ENCODE data around the gene HPGD.

The HPGD gene

GRCh38 chr4:174555789-174556630 lies 33.7 kb upstream of the HPGD start:
- no peak for TF ChIP-seq CTCF (IDR thresholded peaks at IDR 0.05; ENCODE audit: low read depth, low read length)
- Histone ChIP-seq H3K9me3 (ENCODE audit: severe bottlenecking) (no peaks in the 10 kb centered on the region), H3K36me3 (no peaks in the 10 kb centered on the region), H3K4me3 (ENCODE audit: low read depth, low read length) (no peak overlapping the region), H3K27ac (no peak overlapping the region), H3K27me3 (ENCODE audit: insufficient read depth, low read depth, severe bottlenecking) (no peaks in the 10 kb centered on the region)
- DNase-seq: no peak

GRCh38 chr4:174554231-174554728 lies 32.0 kb upstream of the HPGD start:
- DNase-seq: no peak
- H3K4me3 ChIP-seq (ENCODE audit: low read depth, low read length): no peak overlapping the region
- TF ChIP-seq CTCF (IDR thresholded peaks at IDR 0.05; ENCODE audit: low read depth, low read length): no peak
- H3K36me3 ChIP-seq: no peaks in the 10 kb centered on the region
- H3K9me3 ChIP-seq (ENCODE audit: severe bottlenecking): no peaks in the 10 kb centered on the region
- no peak overlapping the region for H3K27ac ChIP-seq
- no peaks in the 10 kb centered on the region for H3K27me3 ChIP-seq (ENCODE audit: insufficient read depth, low read depth, severe bottlenecking)

GRCh38 chr4:174553828-174554227 lies 31.5 kb upstream of the HPGD start:
- TF ChIP-seq CTCF (IDR thresholded peaks at IDR 0.05; ENCODE audit: low read depth, low read length): no peak
- Histone ChIP-seq H3K27ac (no peak overlapping the region), H3K4me3 (ENCODE audit: low read depth, low read length) (no peak overlapping the region), H3K36me3 (no peaks in the 10 kb centered on the region), H3K9me3 (ENCODE audit: severe bottlenecking) (no peaks in the 10 kb centered on the region), H3K27me3 (ENCODE audit: insufficient read depth, low read depth, severe bottlenecking) (no peaks in the 10 kb centered on the region)
- DNase-seq: no peak

- TF ChIP-seq CTCF (IDR thresholded peaks at IDR 0.05; ENCODE audit: low read depth, low read length): no peak
- no peaks in the 10 kb centered on the region for H3K27me3 ChIP-seq (ENCODE audit: insufficient read depth, low read depth, severe bottlenecking)
- H3K27ac ChIP-seq: no peak overlapping the region
- H3K4me3 ChIP-seq (ENCODE audit: low read depth, low read length): no peak overlapping the region
- DNase-seq: no peak
- no peaks in the 10 kb centered on the region for H3K36me3 ChIP-seq
- no peaks in the 10 kb centered on the region for H3K9me3 ChIP-seq (ENCODE audit: severe bottlenecking)
Observed at GRCh38 chr4:174553031-174553430, 30.7 kb upstream of the HPGD start.

- TF ChIP-seq CTCF (IDR thresholded peaks at IDR 0.05; ENCODE audit: low read depth, low read length): no peak
- no peaks in the 10 kb centered on the region for H3K9me3 ChIP-seq (ENCODE audit: severe bottlenecking)
- no peak overlapping the region for H3K27ac ChIP-seq
Observed at GRCh38 chr4:174550541-174550940, 28.3 kb upstream of the HPGD start.

More at GRCh38 chr4:174550541-174550940, 28.3 kb upstream of the HPGD start:
- H3K27me3 ChIP-seq (ENCODE audit: insufficient read depth, low read depth, severe bottlenecking): no peaks in the 10 kb centered on the region
- H3K4me3 ChIP-seq (ENCODE audit: low read depth, low read length): no peak overlapping the region
- DNase-seq: no peak
- H3K36me3 ChIP-seq: no peaks in the 10 kb centered on the region

Measured in WERI-Rb-1 (cell line).